NOMO-1 treated with dmso at 0.1 percent for 144 hours (cell line): Measurements from ENCODE around the gene CD300LF.

Source experiments
- DNase-seq: peaks from one replicate; lab custom pipeline; 2025; ENCODE audit not compliant: unreplicated experiment; lab: John Stamatoyannopoulos, UW

The CD300LF gene

GRCh38 chr17:74746376-74746775, 33.7 kb upstream of the CD300LF start:
- no peak for DNase-seq

DNA sequence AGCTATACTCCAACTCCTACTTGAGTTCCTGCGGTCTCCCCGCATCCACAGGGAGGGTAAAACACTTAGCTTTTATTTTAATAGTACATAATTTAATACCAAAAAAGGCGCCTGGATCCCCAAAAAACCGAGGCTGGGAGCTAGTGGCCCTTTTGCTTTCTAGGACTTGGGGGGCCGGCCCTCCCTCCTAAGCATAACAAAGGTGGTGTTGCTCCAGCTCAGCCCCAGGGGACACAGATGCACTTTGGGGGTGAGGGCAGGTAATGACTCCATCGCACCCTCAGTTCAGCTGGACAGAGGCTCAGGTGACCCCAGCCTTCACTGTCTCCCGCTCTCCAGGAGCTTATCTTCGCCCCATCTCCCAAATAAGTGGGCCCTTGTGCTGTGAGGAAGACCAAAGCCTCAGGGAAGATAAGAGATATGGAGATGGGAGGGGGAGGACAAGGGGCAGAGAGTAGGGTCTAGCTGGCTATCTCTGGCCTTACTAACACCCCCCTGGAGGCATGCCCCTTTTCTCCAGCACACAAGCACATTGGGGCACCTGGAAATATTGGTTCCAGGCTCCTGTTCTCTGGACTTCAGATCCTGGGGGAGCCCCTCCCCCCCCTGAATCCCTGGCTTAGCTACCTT, 32.9 kb upstream of the CD300LF start:
- DNase-seq = no peak

- DNase-seq = peak; percentile 9
Measured at GRCh38 chr17:74744714-74745547, 32.2 kb upstream of the CD300LF start.

DNA sequence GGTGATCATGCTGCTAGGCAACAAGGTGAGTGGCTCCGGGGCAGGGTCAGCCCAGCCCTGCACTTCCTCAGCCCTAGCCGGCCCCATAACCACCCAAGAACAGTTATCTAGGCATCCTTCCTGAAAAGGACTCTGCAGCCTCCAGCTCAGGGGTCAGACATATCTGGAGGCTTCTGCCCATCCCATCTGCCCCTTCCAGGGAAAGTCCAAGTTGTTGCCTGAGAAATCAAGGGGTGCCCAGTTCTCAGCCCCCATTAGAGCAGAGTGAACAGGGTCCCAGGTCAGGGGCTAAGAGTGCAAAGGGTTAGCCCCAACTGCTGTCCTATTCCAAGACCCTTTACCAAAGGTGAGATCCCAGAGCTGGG, 31.6 kb upstream of the CD300LF start:
- DNase-seq = no peak

GRCh38 chr17:74743755-74744154, 31.0 kb upstream of the CD300LF start:
- DNase-seq = no peak

- no peak for DNase-seq
Measured at GRCh38 chr17:74742978-74743545, 30.3 kb upstream of the CD300LF start.

- peak; percentile 81 for DNase-seq
Measured at GRCh38 chr17:74742153-74742515, 29.4 kb upstream of the CD300LF start.

- no peak for DNase-seq
Measured at GRCh38 chr17:74740641-74741387, 28.1 kb upstream of the CD300LF start.

- DNase-seq = no peak
Measured at GRCh38 chr17:74740173-74740572, 27.4 kb upstream of the CD300LF start.

GRCh38 chr17:74739227-74739831, 26.6 kb upstream of the CD300LF start:
- DNase-seq = no peak

DNA sequence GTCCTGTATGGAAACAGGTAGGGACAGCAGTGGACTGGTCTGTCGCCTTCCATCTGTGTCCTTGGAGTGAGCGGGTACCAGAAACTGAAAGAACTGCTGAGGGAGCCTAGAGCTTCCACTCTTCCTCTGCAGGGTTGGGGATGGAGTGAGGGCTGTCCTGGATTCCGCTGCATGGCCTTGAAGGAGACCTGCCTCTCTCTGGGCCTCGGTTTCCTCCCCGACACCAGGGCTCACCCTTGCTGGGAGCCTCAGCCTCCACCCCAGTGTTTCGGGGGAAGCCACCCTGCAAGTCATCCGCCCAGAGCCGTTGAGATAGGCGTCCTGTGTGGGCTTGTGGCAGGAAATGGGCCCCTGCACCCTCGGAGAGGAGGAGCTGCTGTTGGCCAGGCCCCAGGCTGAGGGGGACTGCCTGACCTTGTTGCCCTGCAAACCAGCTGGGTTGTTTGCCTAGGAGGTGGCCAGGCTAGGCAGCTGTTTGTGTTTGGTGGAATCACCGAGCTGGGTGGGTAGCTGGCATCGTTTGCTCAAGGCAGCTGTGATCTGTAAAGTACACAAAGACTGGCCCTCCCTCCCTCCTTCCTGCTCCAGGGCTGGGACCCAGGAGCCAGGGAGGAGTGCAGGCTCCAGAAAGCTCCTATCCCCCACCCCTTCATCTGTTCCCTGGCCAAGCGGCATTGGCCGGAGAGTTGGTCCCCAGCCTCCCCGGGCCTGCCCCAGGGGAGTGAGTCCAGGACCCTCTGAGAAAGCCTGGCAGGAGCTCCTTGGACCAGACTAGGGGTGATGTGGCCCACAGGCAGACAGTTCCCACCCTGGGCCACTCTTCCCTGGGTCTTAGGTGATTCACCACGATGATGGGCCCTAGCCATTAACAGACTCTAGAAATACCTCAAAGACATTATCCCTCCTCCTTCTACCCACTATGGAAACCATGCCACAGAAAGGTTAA, 25.6 kb upstream of the CD300LF start:
- peak; percentile 79 for DNase-seq

GRCh38 chr17:74737299-74738050, 24.8 kb upstream of the CD300LF start:
- peak; percentile 55 for DNase-seq

GRCh38 chr17:74736513-74737298, 24.0 kb upstream of the CD300LF start, which contains the start of gene RAB37:
TSS of gene RAB37 (plus strand) at chr17:74737256. CDS start at chr17:74737273, 17 bp downstream.
- DNase-seq = peak; percentile 98

GRCh38 chr17:74734256-74734655, 21.5 kb upstream of the CD300LF start:
- DNase-seq = no peak

GRCh38 chr17:74733365-74734122, 20.8 kb upstream of the CD300LF start:
- no peak for DNase-seq

GRCh38 chr17:74732042-74732867, 19.5 kb upstream of the CD300LF start:
- DNase-seq = no peak

- no peak for DNase-seq
Measured at GRCh38 chr17:74731347-74731605, 18.6 kb upstream of the CD300LF start.
